Ishikawa (cell line): ENCODE data around the gene KCTD13.

Source experiments
- CEBPB ChIP-seq: IDR thresholded peaks from 2 replicates; pipeline ENCODE4 v1.6.1; 2012
- CREB1 ChIP-seq: IDR thresholded peaks from 2 replicates; pipeline ENCODE4 v1.6.1; 2012; ENCODE audit warnings: low read depth
- EGR1 ChIP-seq: IDR thresholded peaks from 2 replicates; pipeline ENCODE4 v1.6.1; 2012
- EP300 ChIP-seq: IDR thresholded peaks from 2 replicates; pipeline ENCODE4 v1.6.1; 2012; ENCODE audit warnings: borderline replicate concordance
- FOXM1 ChIP-seq: IDR thresholded peaks from 2 replicates; pipeline ENCODE4 v1.6.1; 2012; ENCODE audit warnings: low read depth, borderline replicate concordance
- NFIC ChIP-seq: IDR thresholded peaks from 2 replicates; pipeline ENCODE4 v1.6.1; 2012
- TAF1 ChIP-seq: IDR thresholded peaks from 2 replicates; pipeline ENCODE4 v1.6.1; 2012; ENCODE audit warnings: low read depth, mild to moderate bottlenecking
- TEAD4 ChIP-seq: IDR thresholded peaks from 2 replicates; pipeline ENCODE4 v1.6.1; 2012
- YY1 ChIP-seq: IDR thresholded peaks from 2 replicates; pipeline ENCODE4 v1.6.1; 2012; ENCODE audit warnings: low read depth
- ZBTB7A ChIP-seq: IDR thresholded peaks from 2 replicates; pipeline ENCODE4 v1.6.1; 2012; ENCODE audit warnings: low read depth
- TF ChIP-seq, protein P1 (sequence below): IDR thresholded peaks from 2 replicates; pipeline ENCODE4 v1.6.1; 2012; ENCODE audit warnings: low read depth, mild to moderate bottlenecking
- TF ChIP-seq, protein P2 (sequence below): IDR thresholded peaks from 2 replicates; pipeline ENCODE4 v1.6.1; 2012
- TF ChIP-seq, protein P3 (sequence below): IDR thresholded peaks from 2 replicates; pipeline ENCODE4 v1.6.1; 2012

DNA sequence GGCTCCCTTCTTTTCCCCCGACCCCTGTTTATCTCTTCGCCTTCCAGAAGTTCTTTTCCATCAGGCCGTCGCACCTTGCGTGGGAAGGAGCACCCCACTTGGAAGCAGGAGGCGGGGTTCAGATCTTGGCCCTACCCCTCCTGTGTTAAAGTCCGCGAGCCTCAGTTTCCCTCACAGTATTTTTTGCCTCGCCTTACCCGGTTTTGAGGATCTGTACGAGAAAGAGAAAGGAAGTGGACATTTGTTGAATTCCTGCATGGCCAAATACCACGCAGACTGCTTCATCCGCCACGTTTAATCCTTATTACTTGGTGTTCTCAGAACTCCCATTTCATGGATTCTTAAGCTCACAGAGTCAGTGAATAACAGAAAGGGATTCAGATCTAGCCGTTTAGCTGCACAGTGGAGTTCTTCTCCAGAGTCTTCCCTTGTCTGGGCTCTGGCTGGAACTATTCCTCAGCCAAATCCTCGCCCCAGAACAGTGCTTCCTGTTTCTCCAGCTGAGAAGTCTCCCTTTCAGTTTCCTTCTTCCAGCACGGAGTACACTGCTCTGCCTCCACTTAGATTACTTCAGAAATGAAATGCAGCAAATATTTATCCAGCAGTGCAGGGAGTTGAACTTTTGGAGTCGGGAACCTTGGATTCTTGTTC is 36.4 kb upstream of the KCTD13 start:
- TF ChIP-seq CREB1, result no peak
- no peak for TF ChIP-seq EP300
- TF ChIP-seq NFIC, result no peak
- no peak for TF ChIP-seq YY1
- no peak for TF ChIP-seq TEAD4
- TF ChIP-seq, protein P1, sequence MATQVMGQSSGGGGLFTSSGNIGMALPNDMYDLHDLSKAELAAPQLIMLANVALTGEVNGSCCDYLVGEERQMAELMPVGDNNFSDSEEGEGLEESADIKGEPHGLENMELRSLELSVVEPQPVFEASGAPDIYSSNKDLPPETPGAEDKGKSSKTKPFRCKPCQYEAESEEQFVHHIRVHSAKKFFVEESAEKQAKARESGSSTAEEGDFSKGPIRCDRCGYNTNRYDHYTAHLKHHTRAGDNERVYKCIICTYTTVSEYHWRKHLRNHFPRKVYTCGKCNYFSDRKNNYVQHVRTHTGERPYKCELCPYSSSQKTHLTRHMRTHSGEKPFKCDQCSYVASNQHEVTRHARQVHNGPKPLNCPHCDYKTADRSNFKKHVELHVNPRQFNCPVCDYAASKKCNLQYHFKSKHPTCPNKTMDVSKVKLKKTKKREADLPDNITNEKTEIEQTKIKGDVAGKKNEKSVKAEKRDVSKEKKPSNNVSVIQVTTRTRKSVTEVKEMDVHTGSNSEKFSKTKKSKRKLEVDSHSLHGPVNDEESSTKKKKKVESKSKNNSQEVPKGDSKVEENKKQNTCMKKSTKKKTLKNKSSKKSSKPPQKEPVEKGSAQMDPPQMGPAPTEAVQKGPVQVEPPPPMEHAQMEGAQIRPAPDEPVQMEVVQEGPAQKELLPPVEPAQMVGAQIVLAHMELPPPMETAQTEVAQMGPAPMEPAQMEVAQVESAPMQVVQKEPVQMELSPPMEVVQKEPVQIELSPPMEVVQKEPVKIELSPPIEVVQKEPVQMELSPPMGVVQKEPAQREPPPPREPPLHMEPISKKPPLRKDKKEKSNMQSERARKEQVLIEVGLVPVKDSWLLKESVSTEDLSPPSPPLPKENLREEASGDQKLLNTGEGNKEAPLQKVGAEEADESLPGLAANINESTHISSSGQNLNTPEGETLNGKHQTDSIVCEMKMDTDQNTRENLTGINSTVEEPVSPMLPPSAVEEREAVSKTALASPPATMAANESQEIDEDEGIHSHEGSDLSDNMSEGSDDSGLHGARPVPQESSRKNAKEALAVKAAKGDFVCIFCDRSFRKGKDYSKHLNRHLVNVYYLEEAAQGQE, result no peak
- TF ChIP-seq CEBPB, result no peak
- TF ChIP-seq, protein P2, sequence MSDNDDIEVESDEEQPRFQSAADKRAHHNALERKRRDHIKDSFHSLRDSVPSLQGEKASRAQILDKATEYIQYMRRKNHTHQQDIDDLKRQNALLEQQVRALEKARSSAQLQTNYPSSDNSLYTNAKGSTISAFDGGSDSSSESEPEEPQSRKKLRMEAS, result no peak
- TF ChIP-seq EGR1, result no peak
- TF ChIP-seq, protein P3, sequence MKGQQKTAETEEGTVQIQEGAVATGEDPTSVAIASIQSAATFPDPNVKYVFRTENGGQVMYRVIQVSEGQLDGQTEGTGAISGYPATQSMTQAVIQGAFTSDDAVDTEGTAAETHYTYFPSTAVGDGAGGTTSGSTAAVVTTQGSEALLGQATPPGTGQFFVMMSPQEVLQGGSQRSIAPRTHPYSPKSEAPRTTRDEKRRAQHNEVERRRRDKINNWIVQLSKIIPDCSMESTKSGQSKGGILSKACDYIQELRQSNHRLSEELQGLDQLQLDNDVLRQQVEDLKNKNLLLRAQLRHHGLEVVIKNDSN, result no peak
- TF ChIP-seq ZBTB7A, result no peak
- no peak for TF ChIP-seq TAF1
- TF ChIP-seq FOXM1, result no peak
